A673 (cell line): ENCODE measurements around the gene ETV4. TPM values are rescaled to one million over a fixed set of nuclear protein-coding genes. Genes with fewer than 3 reads are reported as not detected.

Experiments used
- BruUV-seq: library from RNA; stranded (reverse); fragments of 400-500 nt; replicated peaks from 2 replicates; lab custom pipeline; 2021; lab: Mats Ljungman, UMichigan
- CTCF ChIA-PET: fragments of 300-600 bp; sonication (Branson Sonifier 250); formaldehyde crosslinking; loops from one replicate; lab custom pipeline; 2022; ENCODE audit warnings: antibody characterized with exemption; lab: Charles Lee
- POLR2A ChIA-PET: fragments of 300-600 bp; sonication (Branson Sonifier 250); formaldehyde crosslinking; loops from one replicate; lab custom pipeline; 2022; ENCODE audit warnings: antibody characterized with exemption; ENCODE audit not compliant: low non-redundant PET; lab: Charles Lee
- DNase-seq: peaks from one replicate; pipeline ENCODE4 v3.0.0-alpha.2; 2015; ENCODE audit warnings: low spot score
- H3K27ac ChIP-seq: fragments of 200-600 bp; sonication (generic); 2 replicates; pipeline ENCODE4 v1.5.1; 2016; ENCODE audit warnings: mixed run types, low read depth, mild to moderate bottlenecking, mixed read lengths, antibody characterized with exemption, low read length; ENCODE audit not compliant: poor library complexity, severe bottlenecking
- H3K27me3 ChIP-seq: fragments of 200-600 bp; sonication (generic); replicated peaks from 2 replicates; pipeline ENCODE4 v1.6.1; 2017; ENCODE audit warnings: mixed run types, low read depth, mild to moderate bottlenecking, mixed read lengths, antibody characterized with exemption, low read length; ENCODE audit not compliant: insufficient read depth, poor library complexity
- H3K36me3 ChIP-seq: fragments of 200-600 bp; sonication (generic); 2 replicates; pipeline ENCODE4 v1.6.1; 2016; ENCODE audit warnings: mixed run types, mild to moderate bottlenecking, mixed read lengths, antibody characterized with exemption, low read length; ENCODE audit not compliant: insufficient read depth, poor library complexity, severe bottlenecking
- H3K4me1 ChIP-seq: fragments of 200-600 bp; sonication (generic); 2 replicates; pipeline ENCODE4 v1.6.1; 2017; ENCODE audit warnings: mixed run types, mild to moderate bottlenecking, mixed read lengths, antibody characterized with exemption, low read length; ENCODE audit not compliant: insufficient read depth, poor library complexity, severe bottlenecking
- H3K4me3 ChIP-seq: fragments of 200-600 bp; sonication (generic); 2 replicates; pipeline ENCODE4 v1.5.1; 2016; ENCODE audit warnings: low read depth, mixed run types, mild to moderate bottlenecking, mixed read lengths, low read length; ENCODE audit not compliant: poor library complexity, severe bottlenecking
- H3K9me3 ChIP-seq: fragments of 200-600 bp; sonication (generic); 2 replicates; pipeline ENCODE4 v1.6.1; 2016; ENCODE audit warnings: mixed run types, low read depth, mild to moderate bottlenecking, mixed read lengths, antibody characterized with exemption, low read length; ENCODE audit not compliant: poor library complexity, severe bottlenecking
- CTCF ChIP-seq: fragments of 300-800, 200-600 bp; sonication (generic); conservative IDR thresholded peaks from 2 replicates; pipeline ENCODE4 v1.5.1; 2017; ENCODE audit warnings: low read depth, mild to moderate bottlenecking, antibody characterized with exemption, low read length, moderate library complexity, mixed read lengths
- EZH2 ChIP-seq: fragments of 200-600 bp; sonication (generic); IDR thresholded peaks from 2 replicates; pipeline ENCODE4 v1.6.1; 2017; ENCODE audit warnings: borderline replicate concordance, low read depth, mild to moderate bottlenecking, mixed read lengths, antibody characterized with exemption, low read length; ENCODE audit not compliant: poor library complexity, severe bottlenecking
- intact Hi-C: fragments of 100-400 bp; cut with micrococcal nuclease; formaldehyde crosslinking; loops from one replicate; pipeline ENCODE4 v1.10.0; 2022; ENCODE audit not compliant: unreplicated experiment
- total RNA-seq: library from RNA; stranded (reverse); gene quantifications from 2 replicates; pipeline ENCODE4 v1.2.3, GENCODE V29; 2021

Gene ETV4
- total RNA-seq, 1 experiment from 2014 or later, result 31.2 TPM

DNA sequence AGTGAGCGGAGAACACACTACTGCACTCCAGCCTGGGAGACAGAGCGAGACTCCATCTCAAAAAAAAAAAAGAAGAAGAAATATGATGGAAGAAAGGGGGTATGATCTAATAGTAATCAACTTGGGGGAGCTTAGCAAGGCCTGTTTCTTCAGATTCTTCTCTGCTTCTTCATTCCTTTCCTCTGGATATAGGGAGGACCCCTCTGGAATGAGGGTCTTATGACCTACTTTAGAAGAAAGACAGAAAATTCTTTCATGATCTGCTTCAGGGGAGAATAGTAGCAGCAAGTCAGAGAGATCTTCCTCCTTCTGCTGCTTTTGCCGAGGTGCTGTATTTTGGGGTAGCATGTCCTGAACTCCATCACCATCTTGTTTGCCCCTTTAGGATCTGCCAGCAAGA is 44.9 kb upstream of the ETV4 start:
- no peak overlapping the region for H3K27ac ChIP-seq
- POLR2A ChIA-PET, result no interaction called here
- intact Hi-C loops, result no loop called here
- no peak for DNase-seq
- CTCF ChIA-PET, result interaction anchor here (0.6 kb wide), 1 partner anchor 310 kb away, joined by 4 read pairs; no protein-coding TSS in a partner anchor
- H3K27me3 ChIP-seq, result no peaks in the 10 kb centered on the region
- no peaks in the 10 kb centered on the region for H3K36me3 ChIP-seq
- no peak for TF ChIP-seq CTCF
- no peak for TF ChIP-seq EZH2
- H3K4me1 ChIP-seq, result no peaks in the 10 kb centered on the region
- no TSS peak for BruUV-seq
- H3K9me3 ChIP-seq, result no peaks in the 10 kb centered on the region
- H3K4me3 ChIP-seq, result no peak overlapping the region

DNA sequence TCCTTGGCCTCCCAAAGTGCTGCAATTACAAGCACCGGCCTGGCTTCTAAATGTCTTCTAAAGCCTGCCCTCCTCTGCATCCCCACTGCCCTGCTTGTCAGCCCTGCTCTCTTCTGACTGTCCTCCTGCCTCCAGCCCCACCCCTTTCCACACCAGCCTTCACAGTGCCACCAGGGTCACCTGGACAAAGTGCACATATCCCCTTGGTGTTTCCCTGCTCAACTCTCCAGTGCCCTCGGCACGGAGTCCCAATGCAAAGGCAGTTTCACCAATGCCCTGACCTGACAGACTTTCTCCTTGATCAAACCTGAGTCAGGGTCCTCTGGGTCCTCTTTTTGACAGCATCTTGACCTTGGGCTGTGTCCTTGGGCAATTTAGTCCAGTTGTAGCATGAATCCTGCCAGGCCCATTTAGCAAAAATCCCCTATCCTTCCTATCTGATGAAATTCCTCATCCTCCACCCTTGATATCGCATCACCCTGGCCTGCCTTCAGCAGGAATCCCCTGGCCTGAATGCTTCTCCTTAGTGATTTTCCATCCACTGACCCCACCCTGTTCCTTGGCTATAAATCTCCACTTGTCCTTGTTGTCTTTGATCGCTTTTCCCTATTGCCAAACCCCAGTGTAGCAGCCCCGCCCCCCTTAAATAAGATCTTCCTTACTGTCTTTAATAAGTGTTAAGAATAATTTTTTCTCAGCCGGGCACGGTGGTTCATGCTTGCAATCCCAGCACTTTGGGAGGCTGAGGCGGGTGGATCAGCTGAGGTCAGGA is 42.7 kb upstream of the ETV4 start:
- H3K27me3 ChIP-seq, result no peaks in the 10 kb centered on the region
- H3K36me3 ChIP-seq, result no peaks in the 10 kb centered on the region
- intact Hi-C loops, result no loop called here
- H3K4me1 ChIP-seq, result no peaks in the 10 kb centered on the region
- no TSS peak for BruUV-seq
- DNase-seq, result no peak
- no peak for TF ChIP-seq EZH2
- TF ChIP-seq CTCF, result no peak
- ChIA-PET POLR2A (no interaction called here), CTCF (no interaction called here)
- no peaks in the 10 kb centered on the region for H3K9me3 ChIP-seq
- no peak overlapping the region for H3K27ac ChIP-seq
- no peak overlapping the region for H3K4me3 ChIP-seq

- DNase-seq, result no peak
- TF ChIP-seq CTCF, result no peak
- TF ChIP-seq EZH2, result no peak
- no peaks in the 10 kb centered on the region for H3K36me3 ChIP-seq
- POLR2A ChIA-PET, result no interaction called here
- CTCF ChIA-PET, result no interaction called here
- H3K27me3 ChIP-seq, result no peaks in the 10 kb centered on the region
- no TSS peak for BruUV-seq
- H3K4me1 ChIP-seq, result no peaks in the 10 kb centered on the region
- H3K27ac ChIP-seq, result no peak overlapping the region
- no peak overlapping the region for H3K4me3 ChIP-seq
- intact Hi-C loops, result no loop called here
- no peaks in the 10 kb centered on the region for H3K9me3 ChIP-seq
These were observed 42.0 kb upstream of the ETV4 start for GRCh38 chr17:43588121-43588520.
